GM18511 (cell line): ENCODE results near the gene ZNF764.
"Not testable (repeated sequence)": the region's sequence is repeated elsewhere in the genome, so short reads cannot be mapped to it uniquely, and the experiment has no call there.

Experiments
- ATAC-seq: cut with Tn5 transposase; IDR thresholded peaks from one replicate; pipeline ENCODE4 v1.9.1; 2021; ENCODE audit warnings: mild to moderate bottlenecking, moderate library complexity; ENCODE audit not compliant: unreplicated experiment

The ZNF764 gene

GRCh38 chr16:30557957-30558788, at the start of gene ZNF764:
Gene ZNF764, minus strand, starts transcription at chr16:30558374. Its CDS starts 192 bp downstream, at chr16:30558182.
- ATAC-seq, result peak; percentile 93

- no peak for ATAC-seq
These were observed 47.8 kb upstream of the ZNF764 start for GRCh38 chr16:30606004-30606403.

DNA sequence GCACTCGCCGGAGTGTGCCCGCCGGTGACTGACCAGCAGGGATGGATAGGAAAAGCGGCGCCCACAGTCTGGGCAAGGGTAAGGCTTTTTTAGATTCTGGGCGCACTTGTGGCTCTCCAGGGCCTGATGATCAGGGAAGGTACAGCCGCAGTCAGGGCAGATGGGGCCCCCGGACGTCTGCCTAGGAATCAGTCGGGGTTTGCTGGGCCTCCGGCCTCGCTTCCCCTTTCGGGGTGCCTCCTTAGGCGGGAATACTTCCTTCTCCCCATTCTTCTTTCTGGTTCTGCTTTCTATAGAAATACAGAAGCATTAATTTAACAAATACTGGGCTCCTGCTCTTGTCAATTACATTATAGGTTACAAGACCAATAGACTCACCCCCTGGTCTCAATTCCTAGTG, 47.0 kb upstream of the ZNF764 start:
- no peak for ATAC-seq

DNA sequence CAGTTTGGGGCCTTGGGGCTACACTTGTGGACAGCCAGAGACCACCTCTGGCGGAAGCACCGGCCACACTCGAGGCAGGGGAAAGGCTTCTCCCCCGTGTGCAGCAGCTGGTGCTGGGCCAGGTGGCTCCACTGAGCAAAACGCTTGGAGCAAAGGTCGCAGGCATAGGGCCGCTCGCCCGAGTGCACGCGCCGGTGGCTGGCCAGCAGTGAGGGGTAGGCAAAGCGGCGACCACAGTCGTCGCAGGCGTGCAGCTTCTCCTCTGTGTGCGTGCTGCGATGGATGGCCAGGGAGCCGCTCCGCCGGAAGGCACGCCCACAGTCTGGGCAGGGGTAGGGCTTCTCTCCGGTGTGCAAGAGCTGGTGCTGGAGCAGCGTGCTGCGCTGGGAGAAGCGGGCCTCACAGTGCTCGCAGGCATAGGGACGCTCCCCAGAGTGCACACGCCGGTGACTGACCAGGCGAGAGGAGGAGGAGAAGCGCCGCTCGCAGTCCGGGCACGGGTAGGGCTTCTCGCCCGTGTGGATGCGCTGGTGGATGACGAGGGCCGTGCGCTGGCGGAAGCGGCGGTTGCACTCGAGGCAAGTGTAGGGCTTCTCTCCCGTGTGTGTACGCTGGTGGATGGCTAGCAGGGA, 46.3 kb upstream of the ZNF764 start:
- ATAC-seq, result no peak

- no peak for ATAC-seq
These were observed 45.8 kb upstream of the ZNF764 start for GRCh38 chr16:30603945-30604315.

GRCh38 chr16:30602616-30603277, 44.6 kb upstream of the ZNF764 start:
- ATAC-seq, result no peak

DNA sequence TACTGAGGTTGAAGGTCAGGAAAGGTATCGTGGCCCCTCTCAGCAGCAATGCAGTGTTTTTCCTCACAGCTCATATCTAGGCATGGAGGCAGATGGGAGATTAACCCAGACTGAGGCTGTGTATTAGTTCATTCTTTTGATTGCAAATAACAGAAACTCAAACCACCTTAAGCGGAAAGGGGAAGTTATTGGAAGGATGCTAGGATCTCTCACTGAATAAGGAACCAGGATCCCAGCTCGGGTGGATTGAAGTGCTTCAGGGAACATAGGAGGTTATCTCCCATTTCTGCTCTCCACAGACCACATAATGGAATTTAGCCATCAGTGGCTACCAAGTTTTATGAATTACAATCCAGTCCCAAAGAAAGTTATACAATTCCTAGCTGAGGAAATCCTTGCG, 43.8 kb upstream of the ZNF764 start:
- no peak for ATAC-seq

DNA sequence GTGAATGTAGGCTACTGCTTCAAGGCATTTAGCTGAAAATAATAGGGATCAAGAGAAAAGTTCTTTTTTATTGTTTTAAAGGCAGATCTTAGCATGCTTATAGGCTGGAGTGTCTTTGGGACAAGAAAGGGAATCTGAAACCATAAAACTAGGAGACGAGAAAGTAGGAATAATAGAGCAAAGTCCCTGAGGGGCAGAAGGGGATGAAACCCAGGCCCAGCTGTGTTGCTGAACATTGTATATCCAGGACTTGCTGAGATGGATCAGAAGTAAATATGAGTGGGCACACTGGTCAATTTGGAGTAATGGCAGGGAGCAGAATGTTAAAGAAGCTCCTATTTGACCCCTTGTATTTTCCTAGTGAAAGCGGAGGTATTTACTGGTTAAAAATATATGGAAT, 42.8 kb upstream of the ZNF764 start:
- no peak for ATAC-seq

DNA sequence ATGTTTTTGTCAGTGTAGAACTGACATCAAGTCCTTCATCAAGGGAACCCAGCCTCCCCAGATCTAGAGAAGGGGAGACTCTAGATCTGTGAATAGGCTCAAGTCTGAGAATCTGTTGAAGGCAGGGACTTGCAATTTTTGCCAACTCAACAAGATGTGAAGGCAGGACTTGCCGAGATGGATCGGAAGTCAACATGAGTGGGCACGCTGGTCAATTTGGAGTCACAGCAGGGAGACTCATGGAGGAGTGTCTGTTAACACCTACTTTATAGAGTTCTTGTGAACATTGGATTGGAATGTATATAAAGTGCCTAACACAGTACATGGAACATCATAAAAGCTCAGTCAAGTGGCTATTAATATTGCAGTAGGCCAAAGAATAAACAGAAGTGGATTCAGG, 42.0 kb upstream of the ZNF764 start:
- ATAC-seq, result no peak

- no peak for ATAC-seq
These were observed 34.7 kb upstream of the ZNF764 start for GRCh38 chr16:30592871-30593270.

DNA sequence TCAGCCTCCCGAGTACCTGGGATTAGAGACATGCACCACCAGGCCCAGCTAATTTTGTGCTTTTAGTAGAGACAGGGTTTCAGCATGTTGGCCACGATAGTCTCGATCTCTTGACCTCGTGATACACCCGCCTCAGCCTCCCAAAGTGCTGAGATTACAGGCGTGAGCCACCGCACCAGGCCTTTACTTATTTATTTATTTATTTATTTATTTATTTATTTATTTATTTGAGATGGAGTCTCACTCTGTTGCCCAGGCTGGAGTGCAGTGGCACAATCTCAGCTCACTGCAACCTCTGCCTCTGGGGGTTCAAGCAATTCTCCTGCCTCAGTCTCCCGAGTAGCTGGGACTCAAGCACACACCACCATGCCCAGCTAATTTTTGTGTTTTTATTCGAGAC, 32.7 kb upstream of the ZNF764 start:
- not testable (repeated sequence) for ATAC-seq

- ATAC-seq, result not testable (repeated sequence)
These were observed 31.4 kb upstream of the ZNF764 start for GRCh38 chr16:30589582-30589981.

DNA sequence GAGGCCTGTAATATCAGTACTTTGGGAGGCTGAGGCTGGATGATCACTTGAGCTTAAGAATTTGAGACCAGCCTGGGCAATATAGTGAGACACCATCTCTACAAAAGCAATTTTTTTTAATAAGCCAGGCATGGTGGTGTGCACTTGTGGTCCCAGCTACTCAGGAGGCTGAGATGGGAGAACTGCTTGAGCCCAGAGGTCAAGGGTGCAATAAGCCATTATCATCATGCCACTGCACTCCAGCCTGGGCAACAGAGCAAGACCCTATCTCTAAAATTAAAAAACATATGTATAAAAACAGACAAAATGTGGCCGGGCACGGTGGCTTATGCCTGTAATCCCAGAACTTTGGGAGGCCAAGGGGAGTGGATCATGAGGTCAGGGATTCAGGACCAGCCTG, 30.5 kb upstream of the ZNF764 start:
- no peak for ATAC-seq

DNA sequence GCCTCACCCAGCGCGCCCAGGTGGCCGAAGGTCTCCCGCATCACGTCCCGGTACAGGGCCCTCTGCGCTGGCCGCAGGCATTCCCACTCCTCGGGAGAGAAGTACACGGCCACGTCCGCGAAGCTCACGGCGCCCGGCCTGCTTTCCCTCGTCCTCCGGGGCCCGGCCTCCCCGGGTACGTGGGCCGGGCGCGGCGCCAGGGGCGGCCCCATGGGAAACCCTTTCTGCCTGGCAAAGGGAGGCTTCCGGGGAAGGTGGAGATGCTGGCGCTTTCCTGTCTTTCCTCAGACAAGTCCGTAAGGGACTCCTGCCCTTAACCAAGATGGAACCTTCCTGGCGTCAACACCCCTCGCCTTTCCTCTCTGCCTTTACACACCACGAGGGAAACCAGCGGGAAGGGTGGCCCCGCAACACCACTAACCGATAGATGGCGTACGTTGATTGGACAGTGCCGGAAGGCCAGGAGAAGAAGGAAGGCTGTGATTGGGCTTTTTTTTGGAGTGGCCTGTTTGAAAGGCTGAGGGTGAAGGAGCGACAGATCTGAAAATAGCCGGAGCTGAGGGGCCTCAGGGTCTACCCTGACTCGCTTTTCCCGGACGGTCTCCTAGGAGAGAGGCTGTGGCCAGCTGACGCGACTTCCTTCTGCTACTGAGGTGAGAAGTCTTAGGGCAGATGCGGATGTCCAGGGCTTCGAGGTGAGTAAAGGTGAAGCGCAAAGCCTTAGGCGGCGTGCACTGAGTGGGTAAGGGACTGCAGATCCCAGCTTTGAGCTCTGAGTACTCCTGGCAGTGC, 27.4 kb upstream of the ZNF764 start, which contains the start of gene ZNF785:
Gene ZNF785, minus strand, starts transcription at position 298 of the 792 bp plus-strand sequence. Its CDS starts 86 bp downstream, at position 212.
- ATAC-seq, result peak; percentile 92

DNA sequence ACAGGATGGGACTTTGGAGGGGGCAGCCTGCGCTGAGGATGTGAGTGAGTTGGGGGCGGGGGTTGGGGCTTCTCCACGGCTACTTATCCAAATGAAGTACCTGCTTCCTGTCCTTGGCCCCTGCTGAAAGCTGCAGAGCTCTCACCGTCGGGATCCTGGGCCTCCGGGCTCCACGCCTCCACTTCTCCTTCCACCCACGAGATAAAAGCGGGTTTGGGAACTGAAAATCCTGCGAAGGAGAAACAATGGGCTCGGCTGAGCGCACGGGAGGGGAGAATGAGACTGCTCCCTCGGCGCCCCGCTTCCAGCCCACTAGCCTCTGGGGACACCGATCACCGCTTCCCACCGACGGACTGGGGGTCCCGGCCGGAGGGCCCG, 26.8 kb upstream of the ZNF764 start:
- ATAC-seq, result peak; percentile 30

GRCh38 chr16:30582611-30583340, 24.6 kb upstream of the ZNF764 start:
- ATAC-seq, result no peak

GRCh38 chr16:30581457-30581856, 23.3 kb upstream of the ZNF764 start:
- ATAC-seq, result no peak

DNA sequence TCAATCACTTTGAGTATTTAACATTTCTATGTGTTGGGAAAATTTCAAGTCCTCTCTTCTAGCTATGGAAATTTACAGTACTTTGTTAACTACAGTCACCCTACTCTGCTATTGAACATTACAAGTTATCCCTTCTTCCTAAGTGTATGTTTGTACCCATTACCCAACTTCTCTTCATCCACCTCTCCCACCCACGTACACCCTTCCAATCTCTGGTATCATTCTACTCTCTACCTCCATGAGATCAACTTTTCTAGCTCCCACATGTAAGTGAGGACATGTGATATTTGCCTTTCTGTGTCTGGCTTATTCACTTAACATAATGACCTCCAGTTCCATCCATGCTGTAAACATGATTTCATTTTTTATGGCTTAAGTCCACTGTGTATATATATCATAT, 16.5 kb upstream of the ZNF764 start:
- ATAC-seq, result no peak

GRCh38 chr16:30571445-30572322, 13.5 kb upstream of the ZNF764 start, which contains the start of gene ZNF688:
Gene ZNF688, minus strand, starts transcription at chr16:30571714. Its CDS starts 85 bp downstream, at chr16:30571629.
- peak; percentile 81 for ATAC-seq
